ENCODE results near the gene OTOG. TPM values are rescaled to one million over a fixed set of nuclear protein-coding genes. Genes with fewer than 3 reads are reported as not detected.

Gene OTOG
- total RNA-seq, 3 donors from 2014 or later (not counting 1 experiment from before 2014, with no cell fraction given): not detected

GRCh38 chr11:17691550-17691949 lies 144.5 kb downstream of the OTOG start:
- Mint-ChIP-seq H3K27ac (no peak overlapping the region), H3K36me3 (no peaks in the 10 kb centered on the region), H3K4me3 (no peak overlapping the region), H3K27me3 (ENCODE audit: low read depth in 2 of 2) (peaks cover 38 to 44% of the 10 kb centered on the region in 2 donors), H3K9me3 (no peaks in the 10 kb centered on the region), H3K4me1 (peaks cover 0 to 5% of the 10 kb centered on the region in 2 donors)
- no peaks in the 10 kb centered on the region for H3K36me3 ChIP-seq (ENCODE audit: control insufficient read depth, insufficient read depth, low read length)
- WGBS (ENCODE audit: insufficient coverage): 60% methylated on average over 2 of the region's 2 CpGs
- no peak overlapping the region for H3K4me3 ChIP-seq (ENCODE audit: low read length)
- no peak for TF ChIP-seq CTCF (IDR thresholded peaks at IDR 0.05)
- DNase-seq: no peak
- no peak overlapping the region for H3K27ac ChIP-seq (ENCODE audit: low read length)
- H3K4me1 ChIP-seq (ENCODE audit: control insufficient read depth, insufficient read depth, low read length): no peaks in the 10 kb centered on the region
- intact Hi-C loops (cut with micrococcal nuclease): no loop called here
- peaks cover 4% of the 10 kb centered on the region for H3K27me3 ChIP-seq (ENCODE audit: control insufficient read depth, insufficient read depth, low read length)
- no peaks in the 10 kb centered on the region for H3K9me3 ChIP-seq (ENCODE audit: control insufficient read depth, insufficient read depth, low read length)
- ATAC-seq: no peak

GRCh38 chr11:17691976-17692375 lies 144.9 kb downstream of the OTOG start:
- peaks cover 6% of the 10 kb centered on the region for H3K27me3 ChIP-seq (ENCODE audit: control insufficient read depth, insufficient read depth, low read length)
- Mint-ChIP-seq H3K9me3 (no peaks in the 10 kb centered on the region), H3K4me3 (no peak overlapping the region), H3K36me3 (no peaks in the 10 kb centered on the region), H3K27ac (no peak overlapping the region), H3K4me1 (peaks cover 0 to 5% of the 10 kb centered on the region in 2 donors), H3K27me3 (ENCODE audit: low read depth in 2 of 2) (peaks cover 42 to 44% of the 10 kb centered on the region in 2 donors)
- no peak for TF ChIP-seq CTCF (IDR thresholded peaks at IDR 0.05)
- no peak for ATAC-seq
- WGBS (ENCODE audit: insufficient coverage): 59% methylated on average over 10 of the region's 10 CpGs
- H3K4me1 ChIP-seq (ENCODE audit: control insufficient read depth, insufficient read depth, low read length): no peaks in the 10 kb centered on the region
- DNase-seq: no peak
- H3K27ac ChIP-seq (ENCODE audit: low read length): no peak overlapping the region
- no peaks in the 10 kb centered on the region for H3K36me3 ChIP-seq (ENCODE audit: control insufficient read depth, insufficient read depth, low read length)
- intact Hi-C loops (cut with micrococcal nuclease): no loop called here
- H3K4me3 ChIP-seq (ENCODE audit: low read length): no peak overlapping the region
- H3K9me3 ChIP-seq (ENCODE audit: control insufficient read depth, insufficient read depth, low read length): no peaks in the 10 kb centered on the region

GRCh38 chr11:17692931-17693330 lies 145.9 kb downstream of the OTOG start:
- no peaks in the 10 kb centered on the region for H3K36me3 Mint-ChIP-seq
- no peak overlapping the region for H3K27ac Mint-ChIP-seq
- Histone ChIP-seq H3K36me3 (ENCODE audit: control insufficient read depth, insufficient read depth, low read length) (no peaks in the 10 kb centered on the region), H3K4me3 (ENCODE audit: low read length) (no peak overlapping the region), H3K4me1 (ENCODE audit: control insufficient read depth, insufficient read depth, low read length) (no peaks in the 10 kb centered on the region), H3K27ac (ENCODE audit: low read length) (no peak overlapping the region), H3K9me3 (ENCODE audit: control insufficient read depth, insufficient read depth, low read length) (no peaks in the 10 kb centered on the region), H3K27me3 (ENCODE audit: control insufficient read depth, insufficient read depth, low read length) (peaks cover 6% of the 10 kb centered on the region)
- peaks cover 0 to 5% of the 10 kb centered on the region in 2 donors for H3K4me1 Mint-ChIP-seq
- peaks cover 44 to 46% of the 10 kb centered on the region in 2 donors for H3K27me3 Mint-ChIP-seq (ENCODE audit: low read depth in 2 of 2)
- no peaks in the 10 kb centered on the region for H3K9me3 Mint-ChIP-seq
- WGBS (ENCODE audit: insufficient coverage): 65% methylated on average over 5 of the region's 7 CpGs
- TF ChIP-seq CTCF (IDR thresholded peaks at IDR 0.05): no peak
- intact Hi-C loops (cut with micrococcal nuclease): no loop called here
- no peak for DNase-seq
- no peak overlapping the region for H3K4me3 Mint-ChIP-seq
- no peak for ATAC-seq

GRCh38 chr11:17693531-17693930 lies 146.5 kb downstream of the OTOG start:
- Mint-ChIP-seq H3K27ac (no peak overlapping the region), H3K4me3 (no peak overlapping the region), H3K4me1 (peaks cover 0 to 5% of the 10 kb centered on the region in 2 donors), H3K27me3 (ENCODE audit: low read depth in 2 of 2) (peaks cover 44 to 52% of the 10 kb centered on the region in 2 donors), H3K9me3 (no peaks in the 10 kb centered on the region), H3K36me3 (no peaks in the 10 kb centered on the region)
- Histone ChIP-seq H3K27me3 (ENCODE audit: control insufficient read depth, insufficient read depth, low read length) (peaks cover 6% of the 10 kb centered on the region), H3K9me3 (ENCODE audit: control insufficient read depth, insufficient read depth, low read length) (no peaks in the 10 kb centered on the region), H3K4me1 (ENCODE audit: control insufficient read depth, insufficient read depth, low read length) (no peaks in the 10 kb centered on the region), H3K27ac (ENCODE audit: low read length) (no peak overlapping the region), H3K4me3 (ENCODE audit: low read length) (no peak overlapping the region), H3K36me3 (ENCODE audit: control insufficient read depth, insufficient read depth, low read length) (no peaks in the 10 kb centered on the region)
- ATAC-seq (no peak), DNase-seq (no peak)
- TF ChIP-seq CTCF (IDR thresholded peaks at IDR 0.05): no peak
- WGBS (ENCODE audit: insufficient coverage): 71% methylated on average over 4 of the region's 4 CpGs
- intact Hi-C loops (cut with micrococcal nuclease): no loop called here

All from natural killer cell (primary cell).